Suppressor macrophage (primary cell): Measurements from ENCODE around the gene RCN1.
A peak's percentile ranks its signal among the peaks of the same experiment; 100 is the strongest.
"Not testable (repeated sequence)": the region's sequence is repeated elsewhere in the genome, so short reads cannot be mapped to it uniquely, and the experiment has no call there.

Source experiments
- DNase-seq, 4 experiments: peaks; one replicate each; pipeline ENCODE4 v3.0.0-alpha.2; 2020 to 2022

RCN1 gene

GRCh38 chr11:32079553-32079952 lies 11.3 kb upstream of the RCN1 start:
- no peak for DNase-seq

DNA sequence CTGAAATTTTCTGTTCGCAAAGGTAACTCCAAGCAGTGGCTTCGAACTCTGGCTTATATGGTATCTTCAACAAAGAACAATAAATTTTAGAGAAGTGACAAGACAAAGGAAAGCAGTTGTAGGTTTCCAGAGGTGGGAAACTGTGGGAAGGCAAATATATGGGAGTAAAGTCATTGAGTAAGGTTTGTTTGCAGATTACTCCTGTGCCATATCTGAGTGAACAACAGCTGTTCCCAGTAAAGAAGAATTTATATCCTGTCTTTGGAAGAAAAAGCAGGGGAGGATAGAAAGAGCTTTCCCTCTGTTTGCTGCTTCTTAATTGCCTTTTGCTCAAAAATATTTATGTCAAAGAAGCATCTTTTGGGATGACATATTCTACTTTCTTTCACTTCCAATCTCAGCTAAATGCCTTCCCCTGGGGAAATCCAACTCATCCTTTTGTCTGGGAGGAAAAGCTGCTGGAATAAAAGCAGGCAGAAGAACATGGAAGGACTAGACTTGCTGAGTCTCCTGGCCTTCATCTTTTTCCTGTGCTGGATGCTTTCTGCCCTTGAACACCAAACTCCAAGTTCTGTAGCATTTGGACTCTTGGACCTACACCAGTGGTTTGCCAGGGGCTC lies 10.4 kb upstream of the RCN1 start:
- DNase-seq = no peak

GRCh38 chr11:32081129-32081641 lies 9.7 kb upstream of the RCN1 start:
- peak in 2 of 4 experiments; percentile 9 to 37 for DNase-seq

DNA sequence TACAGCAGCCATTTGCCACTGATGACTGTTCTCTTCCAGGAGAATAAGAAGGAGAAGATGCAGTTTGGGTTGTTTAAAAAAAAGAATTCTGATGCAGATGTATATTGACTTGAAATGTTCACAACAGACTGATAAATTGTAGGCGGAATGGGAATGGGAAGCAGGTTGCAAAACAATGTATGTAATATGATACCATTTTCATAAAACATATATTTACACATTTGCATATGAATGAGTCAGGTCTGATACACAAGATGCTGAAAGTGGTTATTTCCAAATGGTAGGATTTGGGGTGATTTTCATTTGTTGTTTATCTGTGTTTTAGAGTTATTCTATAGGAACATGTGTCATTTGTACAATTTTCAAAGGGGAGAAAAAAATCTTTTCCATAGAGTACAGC lies 9.0 kb upstream of the RCN1 start:
- no peak for DNase-seq

- no peak for DNase-seq
These were observed 8.4 kb upstream of the RCN1 start for GRCh38 chr11:32082346-32082986.

DNA sequence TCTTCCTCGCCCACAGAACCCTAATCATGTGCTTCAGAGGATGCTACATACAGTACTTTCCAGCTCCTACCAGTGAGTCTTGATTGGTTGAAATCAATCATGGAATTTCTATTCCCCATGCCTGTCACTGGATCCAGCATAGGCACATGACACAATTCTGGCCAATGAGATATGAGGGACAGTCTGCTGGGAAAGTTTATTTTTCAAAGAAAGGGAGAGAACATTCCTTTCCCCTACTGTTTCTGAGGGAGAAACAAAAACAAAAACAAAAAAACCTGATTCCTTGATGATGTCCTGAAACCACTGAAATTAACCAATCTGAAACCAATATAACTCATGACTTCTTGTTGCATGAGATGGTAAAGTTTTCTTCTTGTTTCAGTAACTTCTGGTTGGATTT lies 3.3 kb upstream of the RCN1 start:
- no peak for DNase-seq

GRCh38 chr11:32088117-32088941 lies 2.5 kb upstream of the RCN1 start:
- no peak for DNase-seq

- DNase-seq = no peak
These were observed 1.8 kb downstream of the RCN1 start for GRCh38 chr11:32092581-32093170.

- DNase-seq = no peak
These were observed 4.0 kb downstream of the RCN1 start for GRCh38 chr11:32094923-32095322.

GRCh38 chr11:32098142-32098903 lies 7.4 kb downstream of the RCN1 start:
- no peak for DNase-seq

GRCh38 chr11:32099516-32099915 lies 8.6 kb downstream of the RCN1 start:
- DNase-seq = no peak

DNA sequence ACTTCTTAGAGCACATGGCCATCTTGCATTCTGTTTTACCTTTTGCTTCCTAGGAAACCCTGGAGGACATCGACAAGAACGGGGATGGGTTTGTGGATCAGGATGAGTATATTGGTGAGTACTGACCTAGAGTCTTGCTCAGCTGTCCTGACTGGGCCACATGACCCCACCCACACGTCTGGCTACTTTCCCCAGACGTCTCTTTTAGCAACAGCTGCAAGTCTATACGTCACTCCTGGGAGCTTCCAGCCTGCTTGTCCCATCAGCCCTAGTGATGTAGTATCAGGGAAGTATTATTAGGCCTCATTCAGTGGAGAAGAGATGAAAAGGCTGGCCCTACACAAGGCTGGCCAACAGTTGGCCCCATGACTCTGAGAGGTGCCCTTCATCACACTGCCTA lies 9.6 kb downstream of the RCN1 start:
- DNase-seq = peak in 3 of 4 experiments; percentile 26 to 30 (median 30)

- no peak for DNase-seq
These were observed 10.9 kb downstream of the RCN1 start for GRCh38 chr11:32101791-32102190.

GRCh38 chr11:32103121-32103719 lies 12.3 kb downstream of the RCN1 start:
- DNase-seq = not testable (repeated sequence)

DNA sequence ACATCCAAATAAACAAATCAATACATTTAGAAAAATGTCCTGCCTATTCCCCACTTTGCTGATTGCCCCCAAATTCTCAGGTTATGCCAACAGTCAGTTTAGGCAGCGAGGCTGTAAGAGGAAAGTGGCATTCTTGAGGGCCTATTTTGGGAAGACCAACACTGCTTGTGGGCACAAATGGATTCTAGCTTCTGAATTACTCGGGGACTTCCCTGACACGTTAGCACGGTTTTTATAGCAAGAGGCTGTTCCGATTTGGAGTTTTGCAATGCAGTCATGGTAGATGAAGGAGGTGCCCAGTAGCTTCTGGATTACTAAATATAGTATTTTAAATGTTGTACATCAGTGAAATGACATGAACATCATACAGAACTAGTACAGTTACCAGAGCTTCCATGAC lies 13.1 kb downstream of the RCN1 start:
- no peak for DNase-seq

DNA sequence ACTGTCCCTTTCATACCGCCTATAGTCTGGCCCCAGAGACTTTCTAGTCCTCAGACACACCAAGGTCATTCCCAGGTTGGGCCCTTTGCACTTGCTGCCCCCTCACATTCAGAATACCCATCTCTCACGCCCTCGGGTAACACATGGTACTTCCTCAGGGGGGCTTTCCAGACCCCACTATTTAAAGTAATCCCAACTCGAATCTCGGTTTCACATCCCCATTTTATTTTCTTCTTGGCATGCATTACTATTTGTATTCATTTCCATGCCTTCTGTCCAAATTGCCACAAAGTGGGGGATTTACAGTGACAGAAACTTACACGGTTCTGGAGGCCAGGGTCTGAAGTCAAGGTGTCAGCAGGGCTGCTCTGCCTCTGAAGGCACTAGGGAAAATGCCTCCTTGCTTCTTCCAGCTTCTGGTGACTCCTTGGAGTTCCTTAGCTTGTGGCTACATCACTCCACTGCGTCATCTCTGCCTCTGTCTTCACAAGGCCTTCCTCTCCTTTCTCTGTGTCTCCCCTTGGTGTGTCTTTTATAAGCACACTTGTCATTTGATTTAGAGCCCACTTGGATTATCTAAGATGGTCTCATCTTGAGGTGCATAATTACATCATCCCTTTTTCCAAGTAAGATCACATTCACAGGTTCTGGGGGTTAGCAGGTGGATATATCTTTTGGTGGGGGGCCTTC lies 15.1 kb downstream of the RCN1 start:
- DNase-seq = no peak

GRCh38 chr11:32107647-32108046 lies 16.8 kb downstream of the RCN1 start:
- no peak for DNase-seq

DNA sequence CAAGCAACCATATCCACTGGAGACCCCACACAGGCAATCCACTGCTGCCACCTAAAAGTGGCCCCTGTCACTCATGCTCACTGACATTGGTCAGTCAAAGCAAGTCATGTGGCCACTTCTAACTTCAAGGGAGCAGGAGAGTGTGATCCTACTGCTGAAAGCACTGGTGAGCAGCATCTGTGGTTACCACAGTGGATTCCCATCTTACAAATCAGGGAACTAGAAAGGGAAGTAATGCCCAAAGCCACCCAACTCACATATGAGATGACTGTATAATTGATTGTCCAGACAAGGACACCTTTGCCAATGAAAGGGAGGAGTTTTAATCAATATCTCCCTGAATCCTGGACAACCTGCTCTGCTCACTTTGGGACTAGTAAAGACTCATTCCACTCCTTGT lies 17.7 kb downstream of the RCN1 start:
- no peak for DNase-seq

DNA sequence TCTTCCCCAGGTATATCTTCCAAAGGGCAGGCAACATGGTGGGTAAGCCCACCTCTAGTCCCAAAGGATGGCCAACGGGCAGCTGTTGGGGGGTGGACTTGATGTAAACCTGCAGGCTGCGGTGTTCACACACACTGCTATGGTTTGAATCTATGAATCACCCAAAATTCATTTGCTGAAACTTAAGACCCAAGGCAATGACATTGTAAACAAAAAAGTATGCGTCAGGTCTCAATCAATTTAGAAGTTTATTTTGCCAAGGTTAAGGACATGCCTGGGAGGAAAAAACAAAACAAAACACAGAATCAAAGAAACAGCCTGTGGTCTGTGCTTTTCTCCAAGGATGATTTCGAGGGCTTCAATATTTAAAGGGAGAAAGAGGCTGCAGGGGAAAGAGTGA lies 18.3 kb downstream of the RCN1 start:
- no peak for DNase-seq

DNA sequence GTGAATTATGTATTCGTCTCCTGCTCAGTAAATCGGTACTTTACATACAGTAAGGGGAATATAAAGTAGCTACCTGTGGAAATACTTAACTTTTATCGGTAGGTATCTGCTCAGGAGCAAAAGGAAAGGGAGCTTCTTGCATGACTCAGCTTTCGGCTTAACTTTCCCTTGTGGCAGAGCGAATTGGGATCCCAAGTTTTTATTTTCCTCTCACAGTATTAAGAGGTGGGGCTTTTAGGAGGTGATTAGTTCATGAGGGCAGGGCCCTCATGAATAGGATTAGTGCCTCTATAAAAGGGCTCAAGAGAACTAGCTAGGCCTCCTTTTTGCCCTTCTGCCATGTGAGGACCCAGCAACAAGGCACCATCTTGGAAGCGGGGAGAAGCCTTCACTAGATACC lies 18.7 kb downstream of the RCN1 start:
- DNase-seq = no peak

DNA sequence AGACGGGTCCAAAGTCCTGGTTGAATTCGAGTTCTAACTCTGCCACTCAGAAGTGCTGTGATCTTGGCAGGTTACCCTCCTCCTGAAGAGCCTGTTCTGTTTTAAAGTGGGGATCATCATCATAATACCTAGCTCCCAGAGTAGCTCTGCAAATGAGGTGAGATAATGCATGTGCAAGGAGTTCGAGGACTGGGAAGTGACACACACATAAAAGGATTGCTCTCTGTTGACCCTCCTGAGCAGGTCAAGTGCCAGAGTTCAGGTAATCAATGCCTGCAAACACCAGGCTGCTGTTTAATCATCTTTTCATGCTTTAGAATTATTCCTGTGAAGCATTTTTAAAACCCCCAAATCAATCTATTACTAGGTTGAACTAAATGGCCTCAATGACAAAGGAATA lies 19.9 kb downstream of the RCN1 start:
- DNase-seq = no peak
